Liver (tissue), 9 donors: ENCODE results near the gene LRRC8B. TPM values are rescaled to one million over a fixed set of nuclear protein-coding genes. Genes with fewer than 3 reads are reported as not detected.
"Not testable (repeated sequence)": the region's sequence is repeated elsewhere in the genome, so short reads cannot be mapped to it uniquely, and the experiment has no call there.

Source experiments
- DNase-seq: peaks from one replicate; pipeline ENCODE4 v3.0.0-alpha.2; 2017; ENCODE audit warnings: low spot score
- H3K27ac ChIP-seq, 2 donors: one replicate each; pipeline ENCODE4 v1.7.0; 2013; ENCODE audit warnings: inconsistent platforms in 2 of 2, low read length in 2 of 2, control low read depth in 1 of 2, low read depth in 1 of 2, mild to moderate bottlenecking in 1 of 2
- H3K27me3 ChIP-seq, 4 donors: one replicate each; pipeline versions ENCODE4 v1.6.1 to v1.7.0; 2013; ENCODE audit warnings: low read length in 3 of 4, inconsistent platforms in 1 of 4, mild to moderate bottlenecking in 1 of 4, moderate library complexity in 1 of 4; ENCODE audit not compliant: control insufficient read depth in 4 of 4, insufficient read depth in 4 of 4
- H3K36me3 ChIP-seq, 4 donors: one replicate each; pipeline versions ENCODE4 v1.6.1 to v1.7.0; 2013; ENCODE audit warnings: low read length in 3 of 4, mild to moderate bottlenecking in 3 of 4, low read depth in 1 of 4, moderate library complexity in 1 of 4; ENCODE audit not compliant: control insufficient read depth in 4 of 4, insufficient read depth in 3 of 4
- H3K4me1 ChIP-seq, 4 donors: one replicate each; pipeline versions ENCODE4 v1.6.1 to v1.7.0; 2013; ENCODE audit warnings: low read length in 3 of 4, mild to moderate bottlenecking in 3 of 4, moderate library complexity in 1 of 4; ENCODE audit not compliant: control insufficient read depth in 4 of 4, insufficient read depth in 4 of 4
- H3K4me3 ChIP-seq, 3 donors: one replicate each; pipeline versions ENCODE4 v1.6.1 to v1.7.0; 2013; ENCODE audit warnings: low read length in 3 of 3, control low read depth in 1 of 3, low read depth in 1 of 3, mild to moderate bottlenecking in 1 of 3
- H3K9ac ChIP-seq, 2 donors: one replicate each; pipeline ENCODE4 v1.7.0; 2013; ENCODE audit warnings: low read length in 2 of 2, mild to moderate bottlenecking in 2 of 2, moderate library complexity in 2 of 2, control low read depth in 1 of 2, low read depth in 1 of 2
- H3K9me3 ChIP-seq, 4 donors: one replicate each; pipeline versions ENCODE4 v1.6.1 to v1.7.0; 2013; ENCODE audit warnings: low read length in 3 of 4; ENCODE audit not compliant: control insufficient read depth in 4 of 4
- CTCF ChIP-seq: fragments of 150-350 bp; IDR thresholded peaks from 2 replicates; pipeline ENCODE4 v1.5.1; 2017; ENCODE audit warnings: improper control_type of control experiment, low read depth, low read length; ENCODE audit not compliant: missing input control
- EGR1 ChIP-seq, 2 donors: IDR thresholded peaks; 2 replicates each; pipeline ENCODE4 v1.6.1; 2016 to 2018; ENCODE audit warnings: antibody characterized with exemption in 2 of 2, low read depth in 2 of 2
- FOXA1 ChIP-seq: IDR thresholded peaks from 2 replicates; pipeline ENCODE4 v1.6.1; 2016; ENCODE audit warnings: antibody characterized with exemption
- FOXA2 ChIP-seq: IDR thresholded peaks from 2 replicates; pipeline ENCODE4 v1.6.1; 2016; ENCODE audit warnings: antibody characterized with exemption
- GABPA ChIP-seq, 2 donors: IDR thresholded peaks in 1 of 2; conservative IDR thresholded peaks in 1 of 2; 2 replicates each; pipeline ENCODE4 v1.6.1; 2016; ENCODE audit warnings: antibody characterized with exemption in 2 of 2, mild to moderate bottlenecking in 1 of 2, moderate library complexity in 1 of 2
- HNF4A ChIP-seq, 2 donors: conservative IDR thresholded peaks; 2 replicates each; pipeline ENCODE4 v1.6.1; 2016; ENCODE audit warnings: antibody characterized with exemption in 2 of 2, mild to moderate bottlenecking in 2 of 2
- HNF4G ChIP-seq: IDR thresholded peaks from 2 replicates; pipeline ENCODE4 v1.6.1; 2016; ENCODE audit warnings: antibody characterized with exemption
- JUND ChIP-seq, 2 donors: IDR thresholded peaks; 2 replicates each; pipeline ENCODE4 v1.6.1; 2016; ENCODE audit warnings: antibody characterized with exemption in 2 of 2
- NR2F2 ChIP-seq: IDR thresholded peaks from 2 replicates; pipeline ENCODE4 v1.6.1; 2016; ENCODE audit warnings: antibody characterized with exemption
- RAD21 ChIP-seq, 2 donors: IDR thresholded peaks; 2 replicates each; pipeline ENCODE4 v1.6.1; 2016; ENCODE audit warnings: antibody characterized with exemption in 2 of 2, mild to moderate bottlenecking in 2 of 2
- RXRA ChIP-seq, 2 donors: IDR thresholded peaks; 2 replicates each; pipeline ENCODE4 v1.6.1; 2017 to 2018; ENCODE audit warnings: antibody characterized with exemption in 2 of 2, mild to moderate bottlenecking in 1 of 2
- SP1 ChIP-seq: IDR thresholded peaks from 2 replicates; pipeline ENCODE4 v1.6.1; 2018; ENCODE audit warnings: antibody characterized with exemption, mild to moderate bottlenecking
- TAF1 ChIP-seq: conservative IDR thresholded peaks from 2 replicates; pipeline ENCODE4 v1.6.1; 2016; ENCODE audit warnings: antibody characterized with exemption, mild to moderate bottlenecking
- YY1 ChIP-seq: IDR thresholded peaks from 2 replicates; pipeline ENCODE4 v1.6.1; 2016; ENCODE audit warnings: antibody characterized with exemption, mild to moderate bottlenecking
- ZBTB33 ChIP-seq: IDR thresholded peaks from 2 replicates; pipeline ENCODE4 v1.6.1; 2016; ENCODE audit warnings: antibody characterized with exemption
- WGBS: extraction: QIAGEN DNeasy Blood & Tissue Kit; methylation state at CpG from one replicate; pipeline ENCODE4 v1.1.7; 2013; 5-methylcytosine and 5-hydroxymethylcytosine counted together
- polyA plus RNA-seq, 2 donors: library from polyadenylated mRNA; stranded (reverse) in 1 of 2; unstranded in 1 of 2; fragments of 200-250 nt in 1 of 2; fragments of >200 nt in 1 of 2; fragmentation: Nextera tagmentation in 1 of 2; extraction: Ambion mirVana in 1 of 2; gene quantifications; one replicate each; pipeline versions ENCODE4 v1.2.1 to v1.2.3, GENCODE V29; 2013 to 2015
- total RNA-seq, 2 donors: library from RNA; depleted of rRNA; stranded (reverse); fragments of >200 nt; gene quantifications; one replicate each; pipeline ENCODE4 v1.2.3, GENCODE V29; 2014
- TF ChIP-seq, protein P1 (sequence below): IDR thresholded peaks from 2 replicates; pipeline ENCODE4 v1.6.1; 2016; ENCODE audit warnings: antibody characterized with exemption, mild to moderate bottlenecking
- TF ChIP-seq, protein P2 (sequence below): IDR thresholded peaks from 2 replicates; pipeline ENCODE4 v1.6.1; 2016; ENCODE audit warnings: antibody characterized with exemption
- TF ChIP-seq, protein P3 (sequence below): IDR thresholded peaks from 2 replicates; pipeline ENCODE4 v1.6.1; 2016; ENCODE audit warnings: antibody characterized with exemption
- donor health status: healthy.
- donor health status: healthy.
- donor health status: healthy.
- donor health status: healthy.
- donor health status: healthy.

The LRRC8B gene
- total and polyA plus RNA-seq, 4 donors = 1.2 to 4.3 (median 2.5) TPM

GRCh38 chr1:89629146-89629545, 104.5 kb downstream of the LRRC8B start:
- H3K4me1 ChIP-seq = peaks cover 0 to 20% (median 10%) of the 10 kb centered on the region in 4 donors
- H3K9ac ChIP-seq = no peak overlapping the region
- H3K36me3 ChIP-seq = no peaks in the 10 kb centered on the region
- no peak overlapping the region for H3K27ac ChIP-seq
- no peak for DNase-seq
- H3K4me3 ChIP-seq = no peak overlapping the region
- TF ChIP-seq FOXA1 (no peak), GABPA (IDR thresholded peaks at IDR 0.05 in 1 of 2, conservative IDR thresholded peaks at IDR 0.05 in 1 of 2) (no peak), HNF4A (conservative IDR thresholded peaks at IDR 0.05) (no peak), SP1 (no peak), RXRA (IDR thresholded peaks at IDR 0.05) (no peak), ZBTB33 (no peak), RAD21 (IDR thresholded peaks at IDR 0.05) (no peak), YY1 (no peak), JUND (IDR thresholded peaks at IDR 0.05) (no peak), NR2F2 (no peak), HNF4G (no peak), EGR1 (IDR thresholded peaks at IDR 0.05; ENCODE audit: low read depth in 2 of 2) (no peak), TAF1 (no peak), FOXA2 (no peak), CTCF (no peak)
- TF ChIP-seq, protein P1, sequence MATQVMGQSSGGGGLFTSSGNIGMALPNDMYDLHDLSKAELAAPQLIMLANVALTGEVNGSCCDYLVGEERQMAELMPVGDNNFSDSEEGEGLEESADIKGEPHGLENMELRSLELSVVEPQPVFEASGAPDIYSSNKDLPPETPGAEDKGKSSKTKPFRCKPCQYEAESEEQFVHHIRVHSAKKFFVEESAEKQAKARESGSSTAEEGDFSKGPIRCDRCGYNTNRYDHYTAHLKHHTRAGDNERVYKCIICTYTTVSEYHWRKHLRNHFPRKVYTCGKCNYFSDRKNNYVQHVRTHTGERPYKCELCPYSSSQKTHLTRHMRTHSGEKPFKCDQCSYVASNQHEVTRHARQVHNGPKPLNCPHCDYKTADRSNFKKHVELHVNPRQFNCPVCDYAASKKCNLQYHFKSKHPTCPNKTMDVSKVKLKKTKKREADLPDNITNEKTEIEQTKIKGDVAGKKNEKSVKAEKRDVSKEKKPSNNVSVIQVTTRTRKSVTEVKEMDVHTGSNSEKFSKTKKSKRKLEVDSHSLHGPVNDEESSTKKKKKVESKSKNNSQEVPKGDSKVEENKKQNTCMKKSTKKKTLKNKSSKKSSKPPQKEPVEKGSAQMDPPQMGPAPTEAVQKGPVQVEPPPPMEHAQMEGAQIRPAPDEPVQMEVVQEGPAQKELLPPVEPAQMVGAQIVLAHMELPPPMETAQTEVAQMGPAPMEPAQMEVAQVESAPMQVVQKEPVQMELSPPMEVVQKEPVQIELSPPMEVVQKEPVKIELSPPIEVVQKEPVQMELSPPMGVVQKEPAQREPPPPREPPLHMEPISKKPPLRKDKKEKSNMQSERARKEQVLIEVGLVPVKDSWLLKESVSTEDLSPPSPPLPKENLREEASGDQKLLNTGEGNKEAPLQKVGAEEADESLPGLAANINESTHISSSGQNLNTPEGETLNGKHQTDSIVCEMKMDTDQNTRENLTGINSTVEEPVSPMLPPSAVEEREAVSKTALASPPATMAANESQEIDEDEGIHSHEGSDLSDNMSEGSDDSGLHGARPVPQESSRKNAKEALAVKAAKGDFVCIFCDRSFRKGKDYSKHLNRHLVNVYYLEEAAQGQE = no peak
- TF ChIP-seq, protein P2, sequence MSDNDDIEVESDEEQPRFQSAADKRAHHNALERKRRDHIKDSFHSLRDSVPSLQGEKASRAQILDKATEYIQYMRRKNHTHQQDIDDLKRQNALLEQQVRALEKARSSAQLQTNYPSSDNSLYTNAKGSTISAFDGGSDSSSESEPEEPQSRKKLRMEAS = no peak
- TF ChIP-seq, protein P3, sequence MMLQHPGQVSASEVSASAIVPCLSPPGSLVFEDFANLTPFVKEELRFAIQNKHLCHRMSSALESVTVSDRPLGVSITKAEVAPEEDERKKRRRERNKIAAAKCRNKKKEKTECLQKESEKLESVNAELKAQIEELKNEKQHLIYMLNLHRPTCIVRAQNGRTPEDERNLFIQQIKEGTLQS = no peak
- WGBS = 72% methylated on average over 2 of the region's 2 CpGs
- peaks cover 0 to 4% (median 0%) of the 10 kb centered on the region in 4 donors for H3K27me3 ChIP-seq
- H3K9me3 ChIP-seq = no peaks in the 10 kb centered on the region

- H3K4me1 ChIP-seq = peaks cover 0 to 21% (median 10%) of the 10 kb centered on the region in 4 donors
- not testable (repeated sequence) for H3K36me3 ChIP-seq
- 93% methylated on average over 2 of the region's 2 CpGs for WGBS
These were observed 105.0 kb downstream of the LRRC8B start for GRCh38 chr1:89629600-89629999.

More at GRCh38 chr1:89629600-89629999, 105.0 kb downstream of the LRRC8B start:
- not testable (repeated sequence) for H3K27ac ChIP-seq, DNase-seq, H3K4me3 ChIP-seq, H3K27me3 ChIP-seq, H3K9me3 ChIP-seq, H3K9ac ChIP-seq
